ENCODE results near the gene AIFM2. TPM values are rescaled to one million over a fixed set of nuclear protein-coding genes. Genes with fewer than 3 reads are reported as not detected.
A peak's percentile ranks its signal among the peaks of the same experiment; 100 is the strongest.
"Not testable (repeated sequence)": the region's sequence is repeated elsewhere in the genome, so short reads cannot be mapped to it uniquely, and the experiment has no call there.

The AIFM2 gene
- total RNA-seq, 1 experiment from 2014 or later, result 12.3 TPM

DNA sequence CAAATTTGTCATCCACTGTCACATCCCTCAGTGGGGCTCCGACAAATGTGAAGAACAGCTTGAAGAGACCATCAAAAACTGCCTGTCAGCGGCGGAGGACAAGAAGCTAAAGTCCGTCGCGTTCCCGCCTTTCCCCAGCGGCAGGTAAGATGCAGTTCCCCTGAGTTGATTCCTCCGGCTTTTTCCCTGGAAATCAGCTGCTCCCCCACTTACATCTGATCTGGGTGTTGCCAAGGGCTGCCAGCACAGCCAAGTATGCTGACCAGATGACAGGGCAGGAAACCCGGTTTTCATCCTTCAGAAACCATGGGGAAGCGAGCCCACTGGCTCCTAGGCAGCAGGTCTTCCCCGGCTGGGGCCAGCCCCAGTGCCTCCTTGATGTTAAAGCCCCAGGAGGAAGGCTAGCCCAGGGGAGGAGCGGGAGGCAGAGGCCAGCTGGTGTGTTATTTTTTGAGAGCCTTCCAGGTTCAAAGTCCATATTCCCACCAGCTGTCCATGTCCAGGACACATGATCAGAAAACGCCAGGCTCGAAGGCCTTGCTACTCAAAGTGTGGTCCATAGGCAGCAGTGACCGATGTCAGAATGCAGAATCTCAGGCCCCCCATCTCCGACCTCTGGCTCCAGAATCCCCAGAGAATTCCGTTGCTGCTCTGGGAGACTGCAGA, 23.4 kb downstream of the AIFM2 start:
- H3K4me1 ChIP-seq (replicated peaks), result no peaks in the 10 kb centered on the region
- no peak overlapping the region for H3K27ac ChIP-seq
- no peak overlapping the region for H3K4me3 ChIP-seq
- H3K27me3 ChIP-seq (replicated peaks), result no peaks in the 10 kb centered on the region
- peaks cover 51% of the 10 kb centered on the region for H3K36me3 ChIP-seq
- no peak for DNase-seq (ENCODE audit: low read depth in 1 of 2, low spot score in 2 of 2)
- H3K9me3 ChIP-seq (replicated peaks), result no peaks in the 10 kb centered on the region

DNA sequence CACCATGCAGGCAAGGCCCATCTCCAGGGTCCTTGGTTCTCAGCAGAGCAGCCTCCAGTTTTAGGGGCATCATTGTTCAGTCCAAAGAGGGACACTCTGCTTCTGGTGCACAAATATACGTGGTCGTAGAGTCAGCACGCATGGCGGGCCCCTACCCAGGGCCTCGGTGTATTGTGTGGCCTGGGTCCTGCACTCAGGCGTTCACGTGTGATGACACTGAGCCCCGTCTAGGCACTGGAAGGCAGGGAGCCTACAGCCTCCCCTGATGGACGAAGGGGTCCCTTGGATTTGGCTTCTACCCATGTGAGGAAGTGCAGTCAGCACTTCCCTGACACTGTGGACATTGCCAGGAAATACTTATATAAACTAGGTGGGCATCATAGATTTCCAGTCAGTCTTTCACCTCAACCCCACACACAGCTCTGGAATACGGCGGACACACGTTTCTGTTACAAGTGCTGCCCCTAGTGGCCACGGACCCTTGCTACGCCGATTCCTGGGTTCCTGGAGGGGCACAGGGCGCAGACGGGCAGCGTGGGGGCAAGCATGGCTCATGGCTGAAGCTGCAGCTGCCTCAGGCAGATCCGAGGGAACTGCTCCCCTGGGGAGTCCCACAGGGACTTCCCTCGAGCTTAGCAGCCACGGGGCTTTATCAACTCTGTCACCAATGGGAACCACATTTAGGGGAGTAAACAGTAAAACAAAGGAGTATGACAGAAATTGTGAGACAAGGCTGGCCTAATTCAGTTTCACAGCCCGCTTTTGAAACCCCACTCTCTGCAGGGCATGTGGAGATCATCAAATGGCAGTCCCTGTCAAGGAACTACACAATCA, 25.4 kb downstream of the AIFM2 start:
- Histone ChIP-seq H3K27ac (no peak overlapping the region), H3K4me3 (no peak overlapping the region), H3K4me1 (replicated peaks) (no peaks in the 10 kb centered on the region), H3K27me3 (replicated peaks) (no peaks in the 10 kb centered on the region), H3K36me3 (peaks cover 32% of the 10 kb centered on the region), H3K9me3 (replicated peaks) (no peaks in the 10 kb centered on the region)
- DNase-seq (ENCODE audit: low read depth in 1 of 2, low spot score in 2 of 2), result peak; percentile 9 to 59

DNA sequence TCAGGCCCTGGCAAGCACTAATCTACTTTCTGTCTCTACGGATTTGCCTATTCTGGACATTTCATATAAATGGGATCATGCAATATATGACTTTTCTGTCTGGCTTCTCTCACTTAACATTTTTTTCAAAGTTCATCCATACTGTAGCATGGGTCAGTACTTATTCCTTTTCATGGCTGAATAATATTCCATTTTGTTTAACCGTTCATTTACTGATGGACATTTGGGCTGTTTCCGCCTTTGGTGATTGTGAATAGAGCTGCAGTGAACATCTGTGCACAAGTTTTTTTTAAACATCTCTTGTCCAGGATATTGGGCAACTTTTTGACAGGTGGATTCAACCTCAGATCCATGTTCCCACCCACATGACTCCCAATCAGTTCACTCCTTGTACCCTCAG, 31.0 kb downstream of the AIFM2 start:
- H3K4me3 ChIP-seq, result no peak overlapping the region
- no peak overlapping the region for H3K27ac ChIP-seq
- H3K9me3 ChIP-seq (replicated peaks), result no peaks in the 10 kb centered on the region
- no peaks in the 10 kb centered on the region for H3K4me1 ChIP-seq (replicated peaks)
- H3K27me3 ChIP-seq (replicated peaks), result no peaks in the 10 kb centered on the region
- no peak for DNase-seq (ENCODE audit: low read depth in 1 of 2, low spot score in 2 of 2)
- H3K36me3 ChIP-seq, result peaks cover 18% of the 10 kb centered on the region

DNA sequence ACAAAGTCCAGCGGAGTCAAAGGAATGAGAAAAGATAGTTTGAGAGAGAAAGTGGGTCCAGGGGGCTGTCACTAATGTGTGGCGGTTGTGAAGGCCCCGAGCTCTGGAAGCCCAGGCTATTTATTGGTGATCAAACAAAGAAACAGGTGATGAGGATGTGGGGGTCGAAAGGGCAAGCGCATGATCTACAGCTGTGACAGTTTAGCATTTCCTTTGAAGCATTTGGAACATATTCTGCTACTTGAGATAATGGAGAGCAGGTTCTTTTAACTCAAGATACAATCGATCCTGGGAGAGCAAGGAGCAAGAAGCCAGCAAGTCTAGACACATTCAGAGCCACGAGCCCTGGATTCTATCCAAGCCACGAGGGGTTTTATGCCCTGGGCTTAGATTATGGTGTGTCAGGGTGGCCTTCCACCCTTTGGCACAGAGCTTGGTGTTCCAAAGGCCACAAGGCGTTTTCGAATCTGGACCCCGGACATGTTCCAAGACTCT, 31.5 kb downstream of the AIFM2 start:
- H3K4me3 ChIP-seq; H3K9me3 ChIP-seq (replicated peaks); DNase-seq (ENCODE audit: low read depth in 1 of 2, low spot score in 2 of 2); H3K4me1 ChIP-seq (replicated peaks); H3K27ac ChIP-seq; H3K27me3 ChIP-seq (replicated peaks): not testable (repeated sequence)
- peaks cover 18% of the 10 kb centered on the region for H3K36me3 ChIP-seq

DNA sequence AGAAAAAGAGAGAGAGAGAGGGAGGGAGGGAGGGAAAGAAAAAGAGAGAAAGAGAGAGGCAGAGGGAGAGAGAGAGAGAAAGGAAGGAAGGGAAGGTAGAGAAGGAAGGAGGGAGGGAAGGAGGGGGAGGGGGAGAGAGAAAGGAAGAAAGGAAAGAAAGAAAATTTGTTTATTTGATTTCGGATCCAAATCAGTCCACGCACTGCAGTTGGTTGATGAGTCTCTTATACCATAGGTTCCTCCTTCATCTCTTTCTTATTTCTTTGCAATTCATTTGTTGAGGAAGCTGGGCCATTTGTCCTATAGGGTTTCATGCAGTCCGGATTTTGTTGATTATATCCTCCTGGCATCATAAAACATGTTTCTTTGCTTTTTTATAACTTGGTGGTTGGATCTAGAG, 34.4 kb downstream of the AIFM2 start:
- Histone ChIP-seq H3K27me3 (replicated peaks) (no peaks in the 10 kb centered on the region), H3K27ac (no peak overlapping the region), H3K4me3 (no peak overlapping the region), H3K36me3 (peaks cover 28% of the 10 kb centered on the region), H3K9me3 (replicated peaks) (no peaks in the 10 kb centered on the region), H3K4me1 (replicated peaks) (no peaks in the 10 kb centered on the region)
- DNase-seq (ENCODE audit: low read depth in 1 of 2, low spot score in 2 of 2), result no peak

DNA sequence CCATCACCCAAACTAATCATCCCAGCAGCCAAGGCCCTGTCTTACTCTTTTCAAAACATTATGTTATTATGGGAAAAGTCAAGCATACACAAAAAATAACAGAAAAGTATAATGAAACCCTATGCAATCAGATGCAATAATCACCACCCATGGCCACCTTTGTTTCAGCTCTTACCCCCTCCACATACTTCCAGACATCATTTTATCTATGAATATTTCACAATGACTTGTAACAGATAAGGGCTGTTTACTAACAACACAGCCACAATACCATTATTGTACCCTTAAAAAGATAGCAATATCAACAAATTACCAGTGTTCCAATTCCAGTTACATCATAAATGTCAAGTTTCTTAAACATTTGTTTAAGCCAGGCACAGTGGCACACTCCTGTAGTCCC, 35.2 kb downstream of the AIFM2 start:
- DNase-seq (ENCODE audit: low read depth in 1 of 2, low spot score in 2 of 2), result no peak
- Histone ChIP-seq H3K4me3 (no peak overlapping the region), H3K36me3 (peaks cover 28% of the 10 kb centered on the region), H3K27me3 (replicated peaks) (no peaks in the 10 kb centered on the region), H3K27ac (no peak overlapping the region), H3K9me3 (replicated peaks) (no peaks in the 10 kb centered on the region), H3K4me1 (replicated peaks) (no peaks in the 10 kb centered on the region)

DNA sequence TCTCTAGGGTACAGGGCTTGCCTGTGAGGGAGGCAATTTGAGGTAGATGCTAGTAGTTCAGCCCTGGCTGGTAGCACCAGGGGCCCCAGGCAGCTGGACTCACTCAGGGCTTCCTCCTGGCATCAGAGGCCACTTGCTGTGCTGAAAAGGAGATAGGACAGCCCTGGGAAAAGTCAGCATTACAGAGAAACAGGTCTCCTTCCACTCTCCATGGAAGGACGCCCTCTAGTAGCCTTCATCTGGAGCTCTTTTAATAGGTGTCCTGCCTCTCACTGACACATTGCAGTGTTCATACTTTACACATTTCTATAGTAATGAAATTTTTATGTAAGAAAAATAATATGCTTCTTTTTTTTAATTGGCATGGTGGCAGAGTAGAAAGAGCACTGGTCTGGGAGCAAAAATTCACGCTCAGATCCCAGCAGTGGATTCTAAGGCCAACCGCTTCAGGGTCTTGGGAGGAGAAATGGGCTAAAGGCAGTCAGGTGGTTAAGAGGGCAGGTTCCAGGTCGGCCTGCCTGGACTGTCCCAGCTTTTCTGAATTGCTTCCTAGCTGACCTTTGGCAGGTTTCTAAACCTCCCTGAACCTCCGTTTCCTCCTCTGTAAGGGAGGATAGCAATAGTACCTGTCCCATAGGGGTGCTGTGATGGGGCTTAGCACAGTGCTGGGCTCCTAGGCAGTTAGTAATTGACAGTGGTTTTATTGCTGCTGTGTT, 35.8 kb downstream of the AIFM2 start:
- no peaks in the 10 kb centered on the region for H3K9me3 ChIP-seq (replicated peaks)
- DNase-seq (ENCODE audit: low read depth in 1 of 2, low spot score in 2 of 2), result no peak
- H3K27ac ChIP-seq, result no peak overlapping the region
- peaks cover 28% of the 10 kb centered on the region for H3K36me3 ChIP-seq
- no peaks in the 10 kb centered on the region for H3K27me3 ChIP-seq (replicated peaks)
- H3K4me3 ChIP-seq, result no peak overlapping the region
- no peaks in the 10 kb centered on the region for H3K4me1 ChIP-seq (replicated peaks)

DNA sequence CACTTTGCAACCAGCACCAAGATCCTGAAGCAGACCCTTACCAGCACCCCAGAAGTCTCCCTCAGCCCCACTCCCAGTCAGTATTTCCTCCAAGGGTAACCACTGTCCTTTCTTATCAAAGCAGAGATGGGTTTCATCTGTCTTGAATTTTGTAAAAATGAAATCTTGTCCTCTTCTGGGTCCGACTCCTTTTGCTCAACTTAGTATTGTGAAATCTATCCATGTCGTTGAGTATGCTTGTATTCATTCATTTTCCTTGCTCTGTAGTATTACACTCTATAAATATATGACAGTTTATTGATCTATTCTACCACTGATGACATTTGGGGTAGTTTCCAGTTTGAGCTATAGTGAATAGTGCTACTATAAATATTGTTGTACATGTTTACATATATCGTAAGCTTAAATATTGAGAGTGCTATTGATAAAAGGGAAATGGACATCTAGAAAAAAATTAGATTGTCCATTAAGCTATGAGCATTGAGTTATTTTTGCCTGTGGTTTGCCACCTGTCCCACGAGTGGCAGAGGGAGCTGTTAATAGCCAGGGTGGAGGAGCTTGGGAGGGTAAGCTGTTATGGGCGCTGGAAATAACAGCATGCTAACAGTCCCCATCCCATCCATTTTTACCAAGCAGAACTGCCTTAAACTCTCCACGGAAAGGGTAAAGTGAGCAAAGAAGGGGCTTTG, 36.5 kb downstream of the AIFM2 start:
- H3K27ac ChIP-seq, result no peak overlapping the region
- no peak for DNase-seq (ENCODE audit: low read depth in 1 of 2, low spot score in 2 of 2)
- H3K4me3 ChIP-seq, result no peak overlapping the region
- no peaks in the 10 kb centered on the region for H3K4me1 ChIP-seq (replicated peaks)
- H3K36me3 ChIP-seq, result peaks cover 25% of the 10 kb centered on the region
- no peaks in the 10 kb centered on the region for H3K9me3 ChIP-seq (replicated peaks)
- H3K27me3 ChIP-seq (replicated peaks), result no peaks in the 10 kb centered on the region

DNA sequence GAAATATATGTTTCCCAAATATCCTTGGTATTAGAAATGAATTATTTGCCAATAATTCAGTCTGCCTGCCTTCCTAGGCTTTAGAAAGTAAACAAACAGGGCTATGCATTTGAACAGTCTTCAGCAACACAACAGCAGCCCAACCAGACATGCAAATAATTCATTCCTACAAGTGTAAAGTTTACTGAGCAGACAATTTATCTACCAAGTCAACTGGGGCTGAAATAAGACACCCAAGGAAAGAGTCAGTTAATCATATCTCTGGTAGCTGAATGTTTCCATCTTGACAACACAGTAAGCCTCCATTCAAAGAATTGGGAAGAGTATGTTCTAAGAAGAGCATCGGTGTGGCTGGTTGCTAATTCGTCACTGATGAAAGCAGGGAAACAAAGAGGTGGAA, 38.4 kb downstream of the AIFM2 start:
- DNase-seq (ENCODE audit: low read depth in 1 of 2, low spot score in 2 of 2), result no peak
- Histone ChIP-seq H3K27ac (no peak overlapping the region), H3K27me3 (replicated peaks) (no peaks in the 10 kb centered on the region), H3K4me3 (no peak overlapping the region), H3K9me3 (replicated peaks) (no peaks in the 10 kb centered on the region), H3K36me3 (peaks cover 22% of the 10 kb centered on the region), H3K4me1 (replicated peaks) (no peaks in the 10 kb centered on the region)

DNA sequence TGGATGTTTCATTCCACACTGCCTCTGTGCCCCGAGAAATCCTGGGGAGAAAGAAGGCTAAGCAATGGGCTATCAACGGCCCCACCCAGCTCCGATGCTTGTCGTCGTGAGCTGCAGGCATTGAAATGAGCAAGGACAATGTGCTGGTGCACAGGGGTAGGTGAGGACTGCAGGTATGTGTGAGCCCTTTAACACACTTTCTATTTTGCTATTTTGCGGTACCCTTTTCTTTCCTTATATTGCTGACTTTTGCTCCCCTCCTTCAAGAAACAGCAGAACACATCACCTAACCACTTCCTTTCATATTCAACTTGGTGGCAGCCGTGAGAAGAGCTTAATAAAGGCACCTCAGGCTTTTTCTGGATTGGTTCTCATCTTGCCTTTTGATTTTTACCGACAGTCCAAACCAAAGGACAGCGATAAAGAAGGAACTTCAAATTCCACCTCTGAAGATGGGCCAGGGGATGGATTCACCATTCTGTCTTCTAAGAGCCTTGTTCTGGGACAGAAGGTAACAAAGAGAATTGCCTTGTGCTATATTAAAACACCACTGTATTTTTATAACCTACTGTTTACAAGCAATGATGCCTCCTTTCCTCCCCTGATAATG, 39.2 kb downstream of the AIFM2 start:
- Histone ChIP-seq H3K36me3 (peaks cover 18% of the 10 kb centered on the region), H3K27ac (no peak overlapping the region)

DNA sequence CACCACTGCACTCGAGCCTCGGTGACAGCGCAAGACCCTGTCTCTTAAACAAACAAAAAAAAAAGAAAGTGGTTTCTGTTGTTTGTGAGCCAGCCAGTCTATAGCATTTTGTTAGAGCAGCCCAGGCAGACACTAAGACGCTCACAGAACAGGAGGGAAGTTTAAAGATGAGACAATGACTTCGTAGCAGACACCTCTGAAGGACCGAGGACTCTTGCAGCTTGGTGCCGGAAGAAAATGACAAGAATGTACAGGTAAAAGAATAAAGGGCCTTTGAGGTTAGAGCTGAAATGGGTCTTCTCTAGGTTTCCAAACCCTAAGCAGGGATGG, 40.3 kb downstream of the AIFM2 start:
- DNase-seq (ENCODE audit: low read depth in 1 of 2, low spot score in 2 of 2), result no peak
- H3K27ac ChIP-seq, result no peak overlapping the region
- no peaks in the 10 kb centered on the region for H3K9me3 ChIP-seq (replicated peaks)
- peaks cover 18% of the 10 kb centered on the region for H3K36me3 ChIP-seq
- no peaks in the 10 kb centered on the region for H3K4me1 ChIP-seq (replicated peaks)
- no peaks in the 10 kb centered on the region for H3K27me3 ChIP-seq (replicated peaks)
- no peak overlapping the region for H3K4me3 ChIP-seq

More for the DNA sequence above, 39.2 kb downstream of the AIFM2 start:
- no peaks in the 10 kb centered on the region for H3K4me1 ChIP-seq (replicated peaks)
- no peaks in the 10 kb centered on the region for H3K9me3 ChIP-seq (replicated peaks)
- no peak for DNase-seq (ENCODE audit: low read depth in 1 of 2, low spot score in 2 of 2)
- H3K27me3 ChIP-seq (replicated peaks), result no peaks in the 10 kb centered on the region
- H3K4me3 ChIP-seq, result no peak overlapping the region

DNA sequence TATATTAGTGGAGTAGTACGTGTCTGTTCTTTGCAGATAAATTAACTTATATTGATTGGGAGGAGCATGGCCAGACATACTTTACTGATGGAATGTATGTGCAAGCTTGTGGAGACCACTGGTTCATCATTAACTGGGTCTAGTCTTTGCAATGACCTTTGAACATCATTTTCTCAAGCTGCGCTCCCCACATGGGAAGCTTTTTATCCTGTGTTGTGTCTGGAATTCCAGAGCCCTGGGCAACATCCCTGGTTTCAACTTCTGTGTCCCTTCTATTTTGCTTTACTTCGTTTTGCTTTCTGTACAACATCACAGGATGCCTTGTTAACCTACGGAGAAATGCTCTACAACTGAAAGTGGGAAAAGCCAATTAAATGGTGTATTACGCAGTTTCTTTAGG, 41.7 kb downstream of the AIFM2 start:
- peaks cover 18% of the 10 kb centered on the region for H3K36me3 ChIP-seq

DNA sequence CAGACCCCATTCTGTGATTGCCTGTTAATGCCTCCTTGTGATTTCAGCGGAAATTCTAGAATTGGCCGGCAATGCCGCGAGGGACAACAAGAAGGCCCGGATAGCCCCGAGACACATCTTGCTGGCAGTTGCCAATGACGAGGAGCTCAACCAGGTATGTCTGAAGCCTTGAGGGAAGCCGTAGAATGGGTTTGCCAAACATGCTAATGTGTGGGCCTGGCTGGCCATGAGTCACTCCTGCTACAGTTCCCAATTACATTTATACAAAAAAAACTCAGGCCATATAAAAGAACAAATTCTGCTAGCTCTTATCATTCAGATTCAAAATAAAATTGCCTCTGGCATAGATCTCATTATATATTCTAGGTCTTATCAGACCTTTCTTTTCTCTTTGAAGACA, 42.6 kb downstream of the AIFM2 start:
- Histone ChIP-seq H3K27me3 (replicated peaks) (no peaks in the 10 kb centered on the region), H3K36me3 (peaks cover 18% of the 10 kb centered on the region), H3K4me3 (no peak overlapping the region), H3K4me1 (replicated peaks) (no peaks in the 10 kb centered on the region), H3K9me3 (replicated peaks) (no peaks in the 10 kb centered on the region), H3K27ac (no peak overlapping the region)
- DNase-seq (ENCODE audit: low read depth in 1 of 2, low spot score in 2 of 2), result no peak

More for the DNA sequence above, 41.7 kb downstream of the AIFM2 start:
- no peaks in the 10 kb centered on the region for H3K9me3 ChIP-seq (replicated peaks)
- no peaks in the 10 kb centered on the region for H3K27me3 ChIP-seq (replicated peaks)
- H3K4me3 ChIP-seq, result no peak overlapping the region
- DNase-seq (ENCODE audit: low read depth in 1 of 2, low spot score in 2 of 2), result no peak
- H3K27ac ChIP-seq, result no peak overlapping the region
- no peaks in the 10 kb centered on the region for H3K4me1 ChIP-seq (replicated peaks)

Measured in SJSA1 (cell line).